Neural progenitor cell (in vitro differentiated cells): ENCODE data around the gene POLE4. TPM values are rescaled to one million over a fixed set of nuclear protein-coding genes. Genes with fewer than 3 reads are reported as not detected.

Experiments used
- DNase-seq: peaks from one replicate; pipeline ENCODE4 v3.0.0-alpha.2; 2016; ENCODE audit warnings: low spot score
- H2AFZ ChIP-seq: fragments of 200-600 bp; sonication (generic); replicated peaks from 2 replicates; pipeline ENCODE4 v1.6.1; 2016; ENCODE audit warnings: antibody characterized with exemption
- H3F3A ChIP-seq: fragments of 200-600 bp; sonication (generic); 2 replicates; pipeline ENCODE4 v1.6.1; 2016; ENCODE audit warnings: antibody characterized with exemption, low read depth
- H3K27ac ChIP-seq: fragments of 200-600 bp; sonication (generic); 2 replicates; pipeline ENCODE4 v1.5.1; 2016; ENCODE audit warnings: mild to moderate bottlenecking
- H3K27me3 ChIP-seq: fragments of 200-600 bp; sonication (generic); 2 replicates; pipeline ENCODE4 v1.6.1; 2016; ENCODE audit warnings: mild to moderate bottlenecking, moderate library complexity
- H3K36me3 ChIP-seq: fragments of 200-600 bp; sonication (generic); 2 replicates; pipeline ENCODE4 v1.5.1; 2016
- H3K4me1 ChIP-seq: fragments of 200-600 bp; sonication (generic); 2 replicates; pipeline ENCODE4 v1.6.1; 2016; ENCODE audit warnings: mixed run types
- H3K4me2 ChIP-seq: fragments of 200-600 bp; sonication (generic); 2 replicates; pipeline ENCODE4 v1.6.1; 2016
- H3K4me3 ChIP-seq: fragments of 200-600 bp; sonication (generic); 2 replicates; pipeline ENCODE4 v1.5.1; 2016
- H3K79me2 ChIP-seq: fragments of 200-600 bp; sonication (generic); 2 replicates; pipeline ENCODE4 v1.6.1; 2016; ENCODE audit warnings: low read depth
- H3K9ac ChIP-seq: fragments of 200-600 bp; sonication (generic); 2 replicates; pipeline ENCODE4 v1.6.1; 2016
- H3K9me3 ChIP-seq: fragments of 200-600 bp; sonication (generic); 2 replicates; pipeline ENCODE4 v1.5.1; 2016; ENCODE audit warnings: low read depth
- H4K20me1 ChIP-seq: fragments of 200-600 bp; sonication (generic); 2 replicates; pipeline ENCODE4 v1.6.1; 2016; ENCODE audit warnings: low read depth
- H3K27ac Mint-ChIP-seq: 3 replicates; pipeline ENCODE4 v1.8.0; 2021; ENCODE audit warnings: mixed read lengths
- H3K27me3 Mint-ChIP-seq: 2 replicates; pipeline ENCODE4 v1.8.0; 2022; ENCODE audit warnings: low read depth, mild to moderate bottlenecking, inconsistent platforms, moderate library complexity, mixed read lengths; ENCODE audit not compliant: insufficient read depth
- H3K36me3 Mint-ChIP-seq: 3 replicates; pipeline ENCODE4 v1.8.0; 2021; ENCODE audit warnings: mixed read lengths
- H3K4me1 Mint-ChIP-seq: 3 replicates; pipeline ENCODE4 v1.8.0; 2021; ENCODE audit warnings: mixed read lengths
- H3K4me3 Mint-ChIP-seq: 3 replicates; pipeline ENCODE4 v1.8.0; 2021; ENCODE audit warnings: mild to moderate bottlenecking, moderate library complexity, mixed read lengths
- H3K9me3 Mint-ChIP-seq: 3 replicates; pipeline ENCODE4 v1.8.0; 2020; ENCODE audit warnings: mixed read lengths
- EZH2 ChIP-seq: fragments of 200-600 bp; sonication (generic); IDR thresholded peaks from 2 replicates; pipeline ENCODE4 v1.6.1; 2017; ENCODE audit warnings: antibody characterized with exemption, mild to moderate bottlenecking, moderate library complexity
- EZH2phosphoT487 ChIP-seq: fragments of 200-600 bp; sonication (generic); IDR thresholded peaks from 2 replicates; pipeline ENCODE4 v1.6.1; 2017; ENCODE audit warnings: antibody characterized with exemption
- total RNA-seq: library from RNA; depleted of rRNA; stranded (reverse); fragments of >200 nt; gene quantifications from 2 replicates; pipeline ENCODE4 v1.2.3, GENCODE V29; 2015; ENCODE audit warnings: low replicate concordance
- TF ChIP-seq, protein P1 (sequence below): fragments of 200-600 bp; sonication (generic); IDR thresholded peaks from 2 replicates; pipeline ENCODE4 v1.5.1; 2017; ENCODE audit warnings: antibody characterized with exemption, mild to moderate bottlenecking

POLE4 gene
- total RNA-seq, 1 donor from 2014 or later = 15.4 TPM

DNA sequence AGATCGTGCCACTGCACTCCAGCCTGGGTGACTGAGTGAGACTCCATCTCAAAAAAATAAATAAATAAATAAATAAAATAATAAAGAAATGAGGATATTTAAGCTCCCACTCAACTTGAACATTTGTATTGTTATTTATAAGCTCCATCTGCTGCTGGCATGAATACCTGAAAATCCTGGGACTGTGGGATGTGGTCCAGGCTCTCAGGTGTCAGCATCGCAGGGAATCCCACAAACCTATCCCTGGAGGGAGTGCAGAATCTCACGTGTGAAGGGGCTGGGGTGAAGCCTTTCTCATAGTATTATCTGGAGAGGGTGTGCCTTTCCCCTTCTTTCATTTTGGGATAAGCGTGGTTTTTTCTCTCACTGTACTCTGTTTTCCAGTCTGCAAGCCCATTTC lies 47.4 kb upstream of the POLE4 start:
- Histone ChIP-seq H3K4me1 (no peaks in the 10 kb centered on the region), H3F3A (no peaks in the 10 kb centered on the region), H4K20me1 (no peaks in the 10 kb centered on the region), H3K36me3 (no peaks in the 10 kb centered on the region), H3K4me3 (no peak overlapping the region), H2AFZ (no peak overlapping the region), H3K27me3 (peaks cover 21% of the 10 kb centered on the region), H3K9me3 (no peaks in the 10 kb centered on the region), H3K4me2 (no peak overlapping the region), H3K9ac (no peak overlapping the region), H3K79me2 (no peaks in the 10 kb centered on the region), H3K27ac (no peak overlapping the region)
- Mint-ChIP-seq H3K27me3 (peaks cover 4% of the 10 kb centered on the region), H3K4me1 (no peaks in the 10 kb centered on the region), H3K36me3 (no peaks in the 10 kb centered on the region), H3K27ac (no peak overlapping the region), H3K4me3 (no peak overlapping the region), H3K9me3 (no peaks in the 10 kb centered on the region)
- TF ChIP-seq EZH2 (no peak), EZH2phosphoT487 (no peak)
- TF ChIP-seq, protein P1, sequence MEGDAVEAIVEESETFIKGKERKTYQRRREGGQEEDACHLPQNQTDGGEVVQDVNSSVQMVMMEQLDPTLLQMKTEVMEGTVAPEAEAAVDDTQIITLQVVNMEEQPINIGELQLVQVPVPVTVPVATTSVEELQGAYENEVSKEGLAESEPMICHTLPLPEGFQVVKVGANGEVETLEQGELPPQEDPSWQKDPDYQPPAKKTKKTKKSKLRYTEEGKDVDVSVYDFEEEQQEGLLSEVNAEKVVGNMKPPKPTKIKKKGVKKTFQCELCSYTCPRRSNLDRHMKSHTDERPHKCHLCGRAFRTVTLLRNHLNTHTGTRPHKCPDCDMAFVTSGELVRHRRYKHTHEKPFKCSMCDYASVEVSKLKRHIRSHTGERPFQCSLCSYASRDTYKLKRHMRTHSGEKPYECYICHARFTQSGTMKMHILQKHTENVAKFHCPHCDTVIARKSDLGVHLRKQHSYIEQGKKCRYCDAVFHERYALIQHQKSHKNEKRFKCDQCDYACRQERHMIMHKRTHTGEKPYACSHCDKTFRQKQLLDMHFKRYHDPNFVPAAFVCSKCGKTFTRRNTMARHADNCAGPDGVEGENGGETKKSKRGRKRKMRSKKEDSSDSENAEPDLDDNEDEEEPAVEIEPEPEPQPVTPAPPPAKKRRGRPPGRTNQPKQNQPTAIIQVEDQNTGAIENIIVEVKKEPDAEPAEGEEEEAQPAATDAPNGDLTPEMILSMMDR = no peak
- DNase-seq = no peak

DNA sequence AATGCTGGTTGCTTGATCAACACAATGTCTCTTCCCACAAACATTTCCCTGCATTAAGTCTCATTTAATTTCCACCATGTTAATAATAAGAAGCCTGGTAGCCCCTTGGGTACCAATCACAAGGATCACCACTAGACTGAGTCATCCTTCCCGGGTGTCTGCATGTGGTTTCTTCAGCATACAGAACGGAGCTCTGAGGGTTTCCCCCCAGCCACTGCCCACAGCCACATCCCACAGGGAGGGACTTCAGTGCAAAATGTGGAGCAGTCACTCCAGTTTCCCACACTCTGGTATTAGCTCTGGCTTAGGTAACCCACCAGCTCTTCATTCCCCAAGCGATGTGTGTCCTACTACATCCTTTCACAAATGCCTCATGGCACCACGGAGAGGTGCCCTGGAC lies 42.7 kb upstream of the POLE4 start:
- no peaks in the 10 kb centered on the region for H3K36me3 Mint-ChIP-seq
- H3K4me1 Mint-ChIP-seq = no peaks in the 10 kb centered on the region
- Histone ChIP-seq H3K79me2 (no peaks in the 10 kb centered on the region), H3K9me3 (no peaks in the 10 kb centered on the region), H3K9ac (no peak overlapping the region), H3K27me3 (peaks cover 9% of the 10 kb centered on the region), H3K27ac (no peak overlapping the region), H3K4me2 (no peak overlapping the region), H3K4me3 (no peak overlapping the region), H2AFZ (no peak overlapping the region), H3K4me1 (no peaks in the 10 kb centered on the region), H3F3A (no peaks in the 10 kb centered on the region), H3K36me3 (no peaks in the 10 kb centered on the region), H4K20me1 (no peaks in the 10 kb centered on the region)
- H3K9me3 Mint-ChIP-seq = no peaks in the 10 kb centered on the region
- H3K27ac Mint-ChIP-seq = no peak overlapping the region
- peaks cover 4% of the 10 kb centered on the region for H3K27me3 Mint-ChIP-seq
- no peak overlapping the region for H3K4me3 Mint-ChIP-seq
- TF ChIP-seq, protein P1 = no peak
- TF ChIP-seq EZH2 (no peak), EZH2phosphoT487 (no peak)
- DNase-seq = no peak

DNA sequence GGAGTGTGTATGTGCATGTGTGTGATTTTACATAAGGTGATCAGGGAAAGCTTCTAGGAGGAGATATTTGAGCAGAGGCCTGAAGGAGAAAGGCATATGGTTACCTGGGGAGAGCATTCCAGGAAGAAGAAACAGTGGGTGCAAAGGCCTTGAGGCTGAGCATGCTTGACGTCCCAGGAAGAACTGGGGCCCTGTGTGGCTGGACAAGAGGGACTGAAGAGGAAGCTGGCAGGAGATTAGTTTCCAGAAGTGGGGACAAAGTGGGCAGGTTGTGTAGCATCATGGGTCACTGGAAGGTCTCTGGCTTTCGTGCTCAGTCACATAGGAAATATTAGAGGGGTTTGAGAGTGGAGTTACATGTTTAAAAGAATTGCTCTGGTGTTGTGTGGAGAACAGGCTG lies 42.0 kb upstream of the POLE4 start:
- no peaks in the 10 kb centered on the region for H4K20me1 ChIP-seq
- H3K27me3 ChIP-seq = peaks cover 10% of the 10 kb centered on the region
- no peak overlapping the region for H3K4me3 ChIP-seq
- H2AFZ ChIP-seq = no peak overlapping the region
- H3K9me3 Mint-ChIP-seq = no peaks in the 10 kb centered on the region
- no peak overlapping the region for H3K27ac ChIP-seq
- no peaks in the 10 kb centered on the region for H3F3A ChIP-seq
- H3K4me1 Mint-ChIP-seq = no peaks in the 10 kb centered on the region
- no peaks in the 10 kb centered on the region for H3K79me2 ChIP-seq
- no peak for DNase-seq
- H3K27me3 Mint-ChIP-seq = peaks cover 7% of the 10 kb centered on the region
- H3K4me3 Mint-ChIP-seq = no peak overlapping the region
- TF ChIP-seq, protein P1 = no peak
- no peak for TF ChIP-seq EZH2phosphoT487
- no peak for TF ChIP-seq EZH2
- no peaks in the 10 kb centered on the region for H3K9me3 ChIP-seq
- H3K4me1 ChIP-seq = no peaks in the 10 kb centered on the region
- no peak overlapping the region for H3K9ac ChIP-seq
- H3K36me3 Mint-ChIP-seq = no peaks in the 10 kb centered on the region
- H3K27ac Mint-ChIP-seq = no peak overlapping the region
- no peak overlapping the region for H3K4me2 ChIP-seq
- no peaks in the 10 kb centered on the region for H3K36me3 ChIP-seq
